K562 (cell line): ENCODE measurements around the gene ZBTB9.
A peak's percentile ranks its signal among the peaks of the same experiment; 100 is the strongest.

Source experiments
- CBFB ChIP-seq: sonication (generic); formaldehyde crosslinking; IDR thresholded peaks from 2 replicates; pipeline ENCODE4 v1.4.0; 2020; ENCODE audit warnings: mild to moderate bottlenecking, missing genetic modification reagents
- MYNN ChIP-seq, 2 experiments: sonication (generic); formaldehyde crosslinking in 1 of 2; IDR thresholded peaks; 2 replicates each; pipeline versions ENCODE4 v1.5.0 to v1.6.1; 2016 to 2020; ENCODE audit warnings: antibody characterized with exemption in 1 of 2, missing genetic modification reagents in 1 of 2
- NR3C1 ChIP-seq: sonication (generic); formaldehyde crosslinking; IDR thresholded peaks from 2 replicates; pipeline ENCODE4 v1.8.1; 2022; ENCODE audit warnings: missing genetic modification reagents
- RAD21 ChIP-seq, 2 experiments: fragments of 250-450 bp in 1 of 2; fragments of 450-650 bp in 1 of 2; sonication (Bioruptor Pico) in 1 of 2; formaldehyde crosslinking in 1 of 2; IDR thresholded peaks in 1 of 2; conservative IDR thresholded peaks in 1 of 2; 2 replicates each; pipeline versions ENCODE4 v1.4.0 to v1.8.0; 2020 to 2022; ENCODE audit warnings: mild to moderate bottlenecking in 2 of 2, moderate library complexity in 1 of 2
- RFX5 ChIP-seq: IDR thresholded peaks from 2 replicates; pipeline ENCODE4 v1.6.1; 2011; ENCODE audit warnings: low read depth, mild to moderate bottlenecking, improper control_type of control experiment, low read length
- SNIP1 ChIP-seq: fragments of 450-650 bp; IDR thresholded peaks from 2 replicates; pipeline ENCODE4 v1.7.1; 2017; ENCODE audit warnings: low read depth, mild to moderate bottlenecking
- SP1 ChIP-seq: sonication (generic); formaldehyde crosslinking; IDR thresholded peaks from 2 replicates; pipeline ENCODE4 v1.8.1; 2022; ENCODE audit warnings: mild to moderate bottlenecking, missing genetic modification reagents
- XRCC5 ChIP-seq: fragments of 200-400 bp; formaldehyde crosslinking; IDR thresholded peaks from 2 replicates; pipeline ENCODE4 v1.6.1; 2017; ENCODE audit warnings: low read depth, mild to moderate bottlenecking, low read length
- ZNF184 ChIP-seq: sonication (generic); formaldehyde crosslinking; IDR thresholded peaks from 2 replicates; pipeline ENCODE4 v1.5.0; 2020; ENCODE audit warnings: missing genetic modification reagents
- ZNF79 ChIP-seq: fragments of 250-450 bp; sonication (Bioruptor Pico); IDR thresholded peaks from 2 replicates; pipeline ENCODE4 v1.4.0; 2020; ENCODE audit warnings: low read depth, mild to moderate bottlenecking, moderate library complexity
- TF ChIP-seq, protein P1 (sequence below), 2 experiments: fragments of 450-650 bp; formaldehyde crosslinking in 1 of 2; IDR thresholded peaks; 2 replicates each; pipeline versions ENCODE4 v1.4.0 to v1.6.1; 2014 to 2020; ENCODE audit warnings: mild to moderate bottlenecking in 2 of 2, borderline replicate concordance in 1 of 2, low read depth in 1 of 2
- TF ChIP-seq, protein P2 (sequence below), 3 experiments: IDR thresholded peaks in 2 of 3; conservative IDR thresholded peaks in 1 of 3; 2 replicates each; pipeline ENCODE4 v1.5.1; 2011 to 2012; ENCODE audit warnings: low read length in 3 of 3, mild to moderate bottlenecking in 3 of 3, control low read depth in 2 of 3, improper control_type of control experiment in 1 of 3, inconsistent platforms in 1 of 3, low read depth in 1 of 3, mixed read lengths in 1 of 3, moderate library complexity in 1 of 3; ENCODE audit not compliant: insufficient read depth in 2 of 3

DNA sequence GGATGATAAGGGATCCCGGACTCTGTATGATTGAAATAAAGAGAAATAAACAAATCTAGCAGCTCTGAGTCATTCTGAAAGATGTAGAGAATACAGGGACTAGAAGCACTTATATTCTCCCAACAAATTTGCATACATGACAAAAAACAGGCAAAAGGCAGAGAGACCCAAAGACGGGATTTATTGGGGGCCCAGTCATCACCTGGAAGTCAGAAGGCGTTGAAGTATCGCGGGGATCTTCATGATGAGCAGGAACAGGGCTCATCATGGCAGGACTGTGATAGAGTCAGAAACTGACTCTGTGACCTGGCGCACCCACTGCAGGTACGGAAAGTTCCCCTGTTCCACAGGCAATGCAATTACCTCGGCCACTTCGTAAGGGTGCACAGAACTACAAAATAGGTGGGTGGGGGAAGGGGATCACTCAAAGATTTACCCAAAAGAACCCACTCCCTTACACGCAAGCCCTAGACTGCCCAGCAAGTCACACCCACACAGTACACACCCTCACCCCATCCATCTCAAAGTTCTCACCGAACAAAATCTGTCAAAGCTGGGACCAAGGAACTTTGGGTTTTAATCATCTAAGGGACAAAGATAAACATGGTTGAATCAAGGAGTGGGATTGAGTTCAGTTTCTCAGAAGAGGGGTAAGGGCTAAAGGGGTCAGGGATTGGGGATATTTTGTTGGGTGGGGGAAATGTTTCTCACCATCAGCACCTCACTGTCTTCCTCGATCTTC lies 37.8 kb upstream of the ZBTB9 start:
- TF ChIP-seq ZNF184: no peak
- TF ChIP-seq RFX5: no peak
- no peak for TF ChIP-seq CBFB (CRISPR knock-in tag)
- no peak for TF ChIP-seq NR3C1 (CRISPR knock-in tag)
- no peak for TF ChIP-seq SP1 (CRISPR knock-in tag)
- TF ChIP-seq, protein P1, sequence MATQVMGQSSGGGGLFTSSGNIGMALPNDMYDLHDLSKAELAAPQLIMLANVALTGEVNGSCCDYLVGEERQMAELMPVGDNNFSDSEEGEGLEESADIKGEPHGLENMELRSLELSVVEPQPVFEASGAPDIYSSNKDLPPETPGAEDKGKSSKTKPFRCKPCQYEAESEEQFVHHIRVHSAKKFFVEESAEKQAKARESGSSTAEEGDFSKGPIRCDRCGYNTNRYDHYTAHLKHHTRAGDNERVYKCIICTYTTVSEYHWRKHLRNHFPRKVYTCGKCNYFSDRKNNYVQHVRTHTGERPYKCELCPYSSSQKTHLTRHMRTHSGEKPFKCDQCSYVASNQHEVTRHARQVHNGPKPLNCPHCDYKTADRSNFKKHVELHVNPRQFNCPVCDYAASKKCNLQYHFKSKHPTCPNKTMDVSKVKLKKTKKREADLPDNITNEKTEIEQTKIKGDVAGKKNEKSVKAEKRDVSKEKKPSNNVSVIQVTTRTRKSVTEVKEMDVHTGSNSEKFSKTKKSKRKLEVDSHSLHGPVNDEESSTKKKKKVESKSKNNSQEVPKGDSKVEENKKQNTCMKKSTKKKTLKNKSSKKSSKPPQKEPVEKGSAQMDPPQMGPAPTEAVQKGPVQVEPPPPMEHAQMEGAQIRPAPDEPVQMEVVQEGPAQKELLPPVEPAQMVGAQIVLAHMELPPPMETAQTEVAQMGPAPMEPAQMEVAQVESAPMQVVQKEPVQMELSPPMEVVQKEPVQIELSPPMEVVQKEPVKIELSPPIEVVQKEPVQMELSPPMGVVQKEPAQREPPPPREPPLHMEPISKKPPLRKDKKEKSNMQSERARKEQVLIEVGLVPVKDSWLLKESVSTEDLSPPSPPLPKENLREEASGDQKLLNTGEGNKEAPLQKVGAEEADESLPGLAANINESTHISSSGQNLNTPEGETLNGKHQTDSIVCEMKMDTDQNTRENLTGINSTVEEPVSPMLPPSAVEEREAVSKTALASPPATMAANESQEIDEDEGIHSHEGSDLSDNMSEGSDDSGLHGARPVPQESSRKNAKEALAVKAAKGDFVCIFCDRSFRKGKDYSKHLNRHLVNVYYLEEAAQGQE (IDR thresholded peaks at IDR 0.05; ENCODE audit: borderline replicate concordance): no peak
- TF ChIP-seq, protein P1 (CRISPR knock-in tag; IDR thresholded peaks at IDR 0.05; ENCODE audit: low read depth): no peak
- TF ChIP-seq, protein P2, sequence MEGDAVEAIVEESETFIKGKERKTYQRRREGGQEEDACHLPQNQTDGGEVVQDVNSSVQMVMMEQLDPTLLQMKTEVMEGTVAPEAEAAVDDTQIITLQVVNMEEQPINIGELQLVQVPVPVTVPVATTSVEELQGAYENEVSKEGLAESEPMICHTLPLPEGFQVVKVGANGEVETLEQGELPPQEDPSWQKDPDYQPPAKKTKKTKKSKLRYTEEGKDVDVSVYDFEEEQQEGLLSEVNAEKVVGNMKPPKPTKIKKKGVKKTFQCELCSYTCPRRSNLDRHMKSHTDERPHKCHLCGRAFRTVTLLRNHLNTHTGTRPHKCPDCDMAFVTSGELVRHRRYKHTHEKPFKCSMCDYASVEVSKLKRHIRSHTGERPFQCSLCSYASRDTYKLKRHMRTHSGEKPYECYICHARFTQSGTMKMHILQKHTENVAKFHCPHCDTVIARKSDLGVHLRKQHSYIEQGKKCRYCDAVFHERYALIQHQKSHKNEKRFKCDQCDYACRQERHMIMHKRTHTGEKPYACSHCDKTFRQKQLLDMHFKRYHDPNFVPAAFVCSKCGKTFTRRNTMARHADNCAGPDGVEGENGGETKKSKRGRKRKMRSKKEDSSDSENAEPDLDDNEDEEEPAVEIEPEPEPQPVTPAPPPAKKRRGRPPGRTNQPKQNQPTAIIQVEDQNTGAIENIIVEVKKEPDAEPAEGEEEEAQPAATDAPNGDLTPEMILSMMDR (IDR thresholded peaks at IDR 0.05 in 2 of 3, conservative IDR thresholded peaks at IDR 0.05 in 1 of 3; ENCODE audit: insufficient read depth in 2 of 3, low read depth in 1 of 3, low read length in 3 of 3): no peak
- no peak for TF ChIP-seq MYNN (IDR thresholded peaks at IDR 0.05)
- no peak for TF ChIP-seq MYNN (CRISPR knock-in tag; IDR thresholded peaks at IDR 0.05)
- 0 out of 4 replicates have a peak, but pooled peaks of 1 of the 2 experiments have one; percentile 3 for TF ChIP-seq RAD21 (CRISPR knock-in tag; conservative IDR thresholded peaks at IDR 0.05 in 1 of 2, IDR thresholded peaks at IDR 0.05 in 1 of 2)
- TF ChIP-seq XRCC5: no peak
- TF ChIP-seq ZNF79 (CRISPR knock-in tag): no peak
- TF ChIP-seq SNIP1: no peak
